HCT116 (cell line): ENCODE data around the gene PRKCH. TPM values are rescaled to one million over a fixed set of nuclear protein-coding genes. Genes with fewer than 3 reads are reported as not detected.

ENCODE experiments used
- ATAC-seq: fragments of 200-7000 bp; cut with Tn5 transposase; 2 replicates; pipeline ENCODE4 v1.9.1; 2020; ENCODE audit warnings: mild to moderate bottlenecking, moderate library complexity
- BruUV-seq: library from RNA; stranded (reverse); fragments of 400-500 nt; replicated peaks from 2 replicates; lab custom pipeline; 2021; lab: Mats Ljungman, UMichigan
- CTCF ChIA-PET: fragments of 300-600 bp; sonication (Branson Sonifier 250); formaldehyde crosslinking; loops from one replicate; lab custom pipeline; 2021; ENCODE audit warnings: antibody characterized with exemption; lab: Charles Lee
- POLR2A ChIA-PET: fragments of 300-600, 350-600 bp; sonication (Branson Sonifier 250); formaldehyde crosslinking; loops from one replicate; lab custom pipeline; 2021; ENCODE audit warnings: antibody characterized with exemption; lab: Charles Lee
- RAD21 ChIA-PET, 2 experiments: fragments of 300-600 bp; sonication (Branson Sonifier 250); formaldehyde crosslinking; loops; one replicate each; lab custom pipeline; 2023; ENCODE audit warnings: low total read pairs in 2 of 2; ENCODE audit not compliant: uncharacterized antibody in 2 of 2, unreplicated experiment in 2 of 2, low non-redundant PET in 1 of 2; lab: Charles Lee
- DNase-seq: peaks from one replicate; pipeline ENCODE4 v3.0.0-alpha.2; 2010; ENCODE audit warnings: low read depth, low spot score
- H2AFZ ChIP-seq: fragments of 200-600 bp; shearing (Covaris generic), sonication (generic); 2 replicates; pipeline ENCODE4 v1.6.1; 2017; ENCODE audit warnings: low read depth, mixed run types, mixed read lengths, antibody characterized with exemption, low read length; ENCODE audit not compliant: poor library complexity, severe bottlenecking
- H3K27ac ChIP-seq: 2 replicates; pipeline ENCODE4 v1.5.1; 2012; ENCODE audit warnings: low read depth, low read length
- H3K27me3 ChIP-seq: fragments of 200-600 bp; sonication (generic); 2 replicates; pipeline ENCODE4 v1.6.1; 2016; ENCODE audit warnings: mixed run types, low read length, mixed read lengths; ENCODE audit not compliant: insufficient read depth
- H3K36me3 ChIP-seq, 2 experiments: fragments of 200-500 bp in 1 of 2; fragments of 200-600 bp in 1 of 2; sonication (Bioruptor generic) in 1 of 2; sonication (generic) in 1 of 2; 2 replicates each; pipeline versions ENCODE4 v1.5.1 to v1.6.1; 2014 to 2016; ENCODE audit warnings: low read length in 2 of 2, inconsistent platforms in 1 of 2, mixed read lengths in 1 of 2, mixed run types in 1 of 2; ENCODE audit not compliant: insufficient read depth in 2 of 2, control insufficient read depth in 1 of 2
- H3K4me1 ChIP-seq, 2 experiments: fragments of 200-600 bp in 1 of 2; sonication (generic) in 1 of 2; 2 replicates each; pipeline versions ENCODE4 v1.5.1 to v1.6.1; 2012 to 2017; ENCODE audit warnings: low read length in 2 of 2, inconsistent platforms in 1 of 2, mild to moderate bottlenecking in 1 of 2, mixed read lengths in 1 of 2, mixed run types in 1 of 2, moderate library complexity in 1 of 2; ENCODE audit not compliant: insufficient read depth in 2 of 2, control insufficient read depth in 1 of 2
- H3K4me2 ChIP-seq: fragments of 200-600 bp; sonication (generic); 2 replicates; pipeline ENCODE4 v1.6.1; 2017; ENCODE audit warnings: mixed run types, low read length, mixed read lengths
- H3K4me3 ChIP-seq, 2 experiments: fragments of 200-600 bp in 1 of 2; sonication (generic) in 1 of 2; replicated peaks in 1 of 2; 2 replicates each; pipeline ENCODE4 v1.5.1; 2011 to 2016; ENCODE audit warnings: low read length in 2 of 2, control low read depth in 1 of 2, low read depth in 1 of 2, mild to moderate bottlenecking in 1 of 2, mixed read lengths in 1 of 2, mixed run types in 1 of 2
- H3K79me2 ChIP-seq: fragments of 200-600 bp; sonication (generic); 2 replicates; pipeline ENCODE4 v1.6.1; 2017; ENCODE audit warnings: mild to moderate bottlenecking, mixed run types, low read length, moderate library complexity, mixed read lengths; ENCODE audit not compliant: insufficient read depth
- H3K9ac ChIP-seq: fragments of 200-600 bp; sonication (generic); 2 replicates; pipeline ENCODE4 v1.6.1; 2016; ENCODE audit warnings: low read length, mixed read lengths
- H3K9me2 ChIP-seq: fragments of 200-600 bp; sonication (generic), shearing (Covaris generic); 2 replicates; pipeline ENCODE4 v1.6.1; 2017; ENCODE audit warnings: mixed run types, mild to moderate bottlenecking, moderate library complexity; ENCODE audit not compliant: insufficient read depth
- H3K9me3 ChIP-seq, 2 experiments: fragments of 200-500 bp in 1 of 2; fragments of 200-600 bp in 1 of 2; sonication (Bioruptor generic) in 1 of 2; sonication (generic) in 1 of 2; 2 replicates each; pipeline ENCODE4 v1.6.1; 2014 to 2017; ENCODE audit warnings: low read length in 2 of 2, mixed read lengths in 2 of 2, inconsistent platforms in 1 of 2, low read depth in 1 of 2, mild to moderate bottlenecking in 1 of 2, mixed run types in 1 of 2, moderate library complexity in 1 of 2; ENCODE audit not compliant: control insufficient read depth in 1 of 2, insufficient read depth in 1 of 2
- H4K20me1 ChIP-seq: fragments of 200-600 bp; sonication (generic), shearing (Covaris generic); 2 replicates; pipeline ENCODE4 v1.6.1; 2017; ENCODE audit warnings: mixed run types, mild to moderate bottlenecking, moderate library complexity; ENCODE audit not compliant: insufficient read depth
- CBX3 ChIP-seq: IDR thresholded peaks from 2 replicates; pipeline ENCODE4 v1.6.1; 2012; ENCODE audit warnings: low read depth
- CEBPB ChIP-seq: IDR thresholded peaks from 2 replicates; pipeline ENCODE4 v1.6.1; 2012; ENCODE audit warnings: low read depth
- ELF1 ChIP-seq: IDR thresholded peaks from 2 replicates; pipeline ENCODE4 v1.6.1; 2012; ENCODE audit warnings: low read depth, borderline replicate concordance
- JUND ChIP-seq: IDR thresholded peaks from 2 replicates; pipeline ENCODE4 v1.6.1; 2012
- POLR2A ChIP-seq: IDR thresholded peaks from 2 replicates; pipeline ENCODE4 v1.7.0; 2011; ENCODE audit warnings: borderline replicate concordance; ENCODE audit not compliant: insufficient read depth, insufficient read length; ENCODE audit errors: extremely low read depth
- YY1 ChIP-seq: IDR thresholded peaks from 2 replicates; pipeline ENCODE4 v1.6.1; 2011; ENCODE audit warnings: low read length, low read depth, moderate library complexity, mild to moderate bottlenecking; ENCODE audit not compliant: insufficient replicate concordance; ENCODE audit errors: extremely low read depth
- intact Hi-C: fragments of 100-400 bp; cut with micrococcal nuclease; formaldehyde crosslinking; loops from 2 replicates; pipeline ENCODE4 v1.10.0; 2022
- total RNA-seq: library from RNA; stranded (reverse); gene quantifications from one replicate; pipeline ENCODE4 v1.2.1, GENCODE V29; 2021; ENCODE audit not compliant: unreplicated experiment
- TF ChIP-seq, protein P1 (sequence below): IDR thresholded peaks from 2 replicates; pipeline ENCODE4 v1.6.1; 2012
- TF ChIP-seq, protein P2 (sequence below): IDR thresholded peaks from 2 replicates; pipeline ENCODE4 v1.6.1; 2011; ENCODE audit warnings: mild to moderate bottlenecking, low read length, moderate library complexity; ENCODE audit not compliant: insufficient replicate concordance; ENCODE audit errors: extremely low read depth

The PRKCH gene
- total RNA-seq, 1 experiment from 2014 or later = 16.6 TPM

DNA sequence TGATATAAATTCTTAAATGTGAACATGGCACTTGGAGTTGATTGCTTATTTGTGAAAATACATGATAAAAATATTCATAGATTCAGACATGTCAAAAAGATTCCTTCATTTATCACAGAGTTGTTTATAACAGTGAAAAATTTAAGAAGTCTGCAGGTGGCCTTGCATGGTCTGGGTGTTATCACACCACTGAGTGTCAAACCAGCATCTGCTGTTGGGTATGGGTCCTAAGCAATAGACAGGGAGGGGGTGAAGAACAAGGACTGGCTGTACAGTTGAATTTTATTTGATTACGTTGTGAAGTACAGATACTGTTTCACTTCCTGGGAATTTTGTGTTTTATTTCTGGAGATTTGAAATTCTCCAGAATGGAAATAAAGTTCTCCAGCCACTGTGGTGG is 193.5 kb downstream of the PRKCH start:
- no peak overlapping the region for H3K4me2 ChIP-seq
- no peak overlapping the region for H3K9ac ChIP-seq
- no peaks in the 10 kb centered on the region for H3K9me3 ChIP-seq
- RAD21 ChIA-PET = no interaction called here
- TF ChIP-seq YY1 = no peak
- no peak for TF ChIP-seq CEBPB
- TF ChIP-seq ELF1 = no peak
- no peak for TF ChIP-seq POLR2A
- TF ChIP-seq JUND = no peak
- no peak for TF ChIP-seq CBX3
- TF ChIP-seq, protein P1, sequence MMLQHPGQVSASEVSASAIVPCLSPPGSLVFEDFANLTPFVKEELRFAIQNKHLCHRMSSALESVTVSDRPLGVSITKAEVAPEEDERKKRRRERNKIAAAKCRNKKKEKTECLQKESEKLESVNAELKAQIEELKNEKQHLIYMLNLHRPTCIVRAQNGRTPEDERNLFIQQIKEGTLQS = no peak
- TF ChIP-seq, protein P2, sequence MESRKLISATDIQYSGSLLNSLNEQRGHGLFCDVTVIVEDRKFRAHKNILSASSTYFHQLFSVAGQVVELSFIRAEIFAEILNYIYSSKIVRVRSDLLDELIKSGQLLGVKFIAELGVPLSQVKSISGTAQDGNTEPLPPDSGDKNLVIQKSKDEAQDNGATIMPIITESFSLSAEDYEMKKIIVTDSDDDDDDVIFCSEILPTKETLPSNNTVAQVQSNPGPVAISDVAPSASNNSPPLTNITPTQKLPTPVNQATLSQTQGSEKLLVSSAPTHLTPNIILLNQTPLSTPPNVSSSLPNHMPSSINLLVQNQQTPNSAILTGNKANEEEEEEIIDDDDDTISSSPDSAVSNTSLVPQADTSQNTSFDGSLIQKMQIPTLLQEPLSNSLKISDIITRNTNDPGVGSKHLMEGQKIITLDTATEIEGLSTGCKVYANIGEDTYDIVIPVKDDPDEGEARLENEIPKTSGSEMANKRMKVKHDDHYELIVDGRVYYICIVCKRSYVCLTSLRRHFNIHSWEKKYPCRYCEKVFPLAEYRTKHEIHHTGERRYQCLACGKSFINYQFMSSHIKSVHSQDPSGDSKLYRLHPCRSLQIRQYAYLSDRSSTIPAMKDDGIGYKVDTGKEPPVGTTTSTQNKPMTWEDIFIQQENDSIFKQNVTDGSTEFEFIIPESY = no peak
- TF ChIP-seq, all 23 proteins: peak for 0
- CTCF ChIA-PET = no interaction called here
- DNase-seq = no peak
- peaks cover 37 to 62% of the 10 kb centered on the region in 2 experiments for H3K4me1 ChIP-seq
- H3K36me3 ChIP-seq = no peaks in the 10 kb centered on the region
- H3K79me2 ChIP-seq = no peaks in the 10 kb centered on the region
- H3K9me2 ChIP-seq = no peaks in the 10 kb centered on the region
- H2AFZ ChIP-seq = no peak overlapping the region
- H4K20me1 ChIP-seq = no peaks in the 10 kb centered on the region
- H3K27me3 ChIP-seq = no peaks in the 10 kb centered on the region
- no peak overlapping the region for H3K27ac ChIP-seq
- no TSS peak for BruUV-seq
- intact Hi-C loops = no loop called here
- no peak overlapping the region for H3K4me3 ChIP-seq
- ATAC-seq = no peak
- POLR2A ChIA-PET = no interaction called here
